Amygdala (tissue), 56 donors: Measurements from ENCODE around the gene ZNF648.
A peak's percentile ranks its signal among the peaks of the same experiment; 100 is the strongest.
"Not testable (repeated sequence)": the region's sequence is repeated elsewhere in the genome, so short reads cannot be mapped to it uniquely, and the experiment has no call there.

Experiments
- DNase-seq, 56 donors: peaks; one replicate each; lab custom pipeline; 2025; lab: John Stamatoyannopoulos, UW

ZNF648 gene

DNA sequence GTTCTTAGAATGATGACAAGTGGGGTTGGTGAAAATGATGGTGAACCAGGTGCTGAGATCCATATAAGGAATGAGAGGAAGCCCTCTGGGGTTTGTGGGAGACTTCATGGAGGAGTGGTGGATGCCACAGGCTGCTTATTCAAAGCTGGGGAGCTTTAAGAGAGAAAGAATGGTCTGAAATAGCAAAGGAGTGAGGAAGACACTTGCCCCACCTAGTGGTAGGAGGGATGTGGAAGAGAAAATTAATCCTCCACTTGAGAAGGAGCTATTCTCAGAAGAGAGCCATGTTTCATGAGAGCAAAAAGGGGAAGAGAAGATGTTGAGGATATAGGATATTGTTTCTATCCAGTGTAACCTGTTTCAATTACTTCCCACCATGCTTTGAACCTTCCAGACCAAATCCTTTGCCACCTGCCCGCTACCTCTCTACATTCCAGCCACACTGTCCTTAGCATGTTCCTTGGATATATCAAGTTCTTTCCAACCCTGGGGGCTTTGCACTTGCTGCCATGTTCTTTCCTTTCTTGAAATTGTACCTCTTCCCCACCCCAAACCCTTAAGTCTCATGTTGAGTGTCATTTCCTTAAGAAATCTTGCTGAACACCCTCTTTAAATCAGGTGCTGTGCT lies 19.6 kb upstream of the ZNF648 start:
- peak in 10 of 56 donors; percentile 11 to 75 (median 18) for DNase-seq

DNA sequence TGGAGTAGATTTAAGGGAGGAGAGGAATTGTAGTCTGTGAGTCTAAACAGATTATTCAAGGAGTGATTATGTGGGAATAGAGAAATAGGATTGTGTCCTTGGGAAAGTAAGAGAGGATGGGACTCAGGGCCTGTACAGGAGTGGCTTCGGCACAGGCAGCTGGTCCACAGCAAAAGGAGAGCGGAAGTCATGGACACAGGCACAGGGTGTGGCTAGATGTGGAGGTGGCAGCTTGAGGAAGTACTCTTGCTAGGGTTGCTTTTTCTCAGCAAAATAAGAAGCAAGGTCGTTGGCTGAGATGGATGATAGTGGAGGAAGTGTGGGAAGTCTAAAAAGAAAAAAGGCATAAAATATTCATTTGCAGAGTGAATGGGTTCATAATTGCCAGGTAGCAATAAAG lies 18.5 kb upstream of the ZNF648 start:
- no peak for DNase-seq

DNA sequence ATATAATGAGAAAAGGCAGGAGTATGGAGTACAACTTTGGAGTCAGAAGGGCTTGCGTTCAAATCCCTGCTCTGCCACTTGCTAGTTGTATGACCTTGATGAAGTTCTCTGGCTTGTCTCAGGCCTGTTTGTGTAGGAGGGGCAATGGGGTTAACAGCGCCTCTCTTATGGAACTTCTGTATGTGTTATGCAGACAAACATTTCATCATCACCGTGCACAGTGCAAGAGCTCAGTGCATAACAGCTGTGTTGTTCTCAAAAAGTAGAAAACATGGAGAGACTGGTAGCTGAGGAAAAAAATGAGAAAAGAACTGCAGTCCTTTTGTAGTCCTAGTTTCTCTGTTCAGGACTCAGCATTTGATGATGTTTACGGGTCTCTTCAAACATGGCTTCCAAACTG lies 10.4 kb upstream of the ZNF648 start:
- no peak for DNase-seq

DNA sequence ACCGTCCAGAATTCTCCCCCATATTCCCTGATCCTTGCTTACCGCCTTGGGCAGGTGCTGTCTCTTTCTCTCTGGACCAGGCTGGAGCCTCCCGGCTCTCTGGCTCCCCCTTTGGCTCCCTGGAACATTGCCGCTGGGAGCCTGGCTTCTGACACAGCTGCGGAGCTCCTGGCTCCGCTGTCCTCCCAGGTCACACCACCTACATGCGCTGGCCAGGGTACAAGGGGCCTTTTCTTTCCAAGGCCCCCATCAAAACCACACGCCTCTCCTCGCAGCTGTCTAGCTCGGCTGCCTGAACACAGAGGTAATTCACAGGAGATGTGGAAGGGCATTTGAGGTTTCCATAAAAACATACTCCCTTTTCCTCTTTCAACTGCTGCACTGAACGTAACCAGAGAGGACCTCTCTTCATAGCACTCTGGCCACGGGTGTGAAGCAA lies 7.5 kb upstream of the ZNF648 start:
- peak in 29 of 56 donors; percentile 6 to 53 (median 28) for DNase-seq

DNA sequence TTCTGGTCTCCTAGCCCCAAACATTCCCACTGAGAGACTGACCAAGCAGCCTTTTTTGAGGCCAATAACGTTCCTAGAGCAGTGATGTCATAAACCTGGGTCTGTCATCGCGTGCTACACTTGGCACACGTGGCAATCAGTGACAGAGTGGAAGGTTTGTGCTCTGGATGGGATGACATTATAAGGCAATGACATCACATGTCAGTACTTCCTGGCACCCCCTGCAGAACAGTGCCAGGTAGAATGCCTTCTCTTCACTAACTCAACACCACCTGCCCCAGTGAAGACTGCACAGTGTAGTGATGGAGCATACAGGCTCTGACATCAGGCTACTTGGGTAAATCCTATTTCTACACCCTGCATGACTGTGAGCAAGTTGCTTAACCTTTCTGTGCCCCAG lies 5.4 kb upstream of the ZNF648 start:
- DNase-seq, result no peak

DNA sequence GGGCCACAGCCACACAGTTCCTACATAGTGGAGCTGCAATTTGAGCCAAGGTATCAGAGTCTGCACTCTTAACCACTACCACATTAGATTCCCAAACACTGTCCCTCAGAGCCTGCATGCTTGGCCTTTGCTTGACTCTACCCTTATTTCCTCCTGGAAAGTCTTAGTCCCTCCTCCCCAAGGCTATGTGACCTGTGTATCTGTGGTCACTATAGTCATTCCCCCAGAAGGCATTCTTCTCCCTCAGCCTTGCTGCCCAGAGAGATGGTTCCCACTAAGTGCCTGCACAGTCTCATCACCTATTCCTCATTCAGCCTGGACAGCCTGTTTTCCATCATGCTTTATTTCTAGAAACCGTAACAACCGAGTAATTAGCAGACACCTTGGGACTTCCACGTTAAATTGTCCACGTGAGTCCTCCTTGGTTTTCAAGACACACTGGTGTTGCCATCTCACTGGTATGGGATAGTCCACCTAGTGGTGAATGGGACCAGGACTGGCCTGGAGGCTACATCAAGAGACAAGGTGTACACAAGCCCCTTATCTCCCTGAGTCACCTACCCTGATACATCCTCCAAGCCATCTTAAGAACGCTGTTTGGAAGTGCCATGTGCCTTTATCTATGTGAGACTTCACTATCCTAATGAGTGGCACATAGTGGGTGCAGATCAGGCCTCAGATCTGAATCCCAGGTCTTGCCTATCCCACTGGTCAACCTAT lies 3.8 kb upstream of the ZNF648 start:
- no peak for DNase-seq

DNA sequence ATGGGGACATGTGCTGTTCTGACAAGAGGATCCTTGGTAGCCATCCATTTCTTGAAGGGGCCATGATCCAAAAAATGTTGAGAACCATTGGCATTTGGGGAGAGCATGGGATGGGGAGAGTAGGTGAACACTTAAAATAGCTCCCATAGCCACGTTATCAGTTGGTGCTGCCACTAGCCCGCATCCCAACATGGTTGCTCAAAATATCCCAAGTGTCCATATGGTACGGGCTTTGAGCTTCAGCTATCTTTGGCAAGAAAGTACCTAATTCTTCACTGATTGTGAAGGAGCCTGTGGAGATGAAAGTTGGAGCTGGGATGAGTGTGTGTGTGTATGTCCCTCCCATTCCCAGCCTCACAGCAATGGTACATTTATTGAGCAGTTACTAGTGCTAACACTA lies 3.1 kb upstream of the ZNF648 start:
- DNase-seq, result no peak

DNA sequence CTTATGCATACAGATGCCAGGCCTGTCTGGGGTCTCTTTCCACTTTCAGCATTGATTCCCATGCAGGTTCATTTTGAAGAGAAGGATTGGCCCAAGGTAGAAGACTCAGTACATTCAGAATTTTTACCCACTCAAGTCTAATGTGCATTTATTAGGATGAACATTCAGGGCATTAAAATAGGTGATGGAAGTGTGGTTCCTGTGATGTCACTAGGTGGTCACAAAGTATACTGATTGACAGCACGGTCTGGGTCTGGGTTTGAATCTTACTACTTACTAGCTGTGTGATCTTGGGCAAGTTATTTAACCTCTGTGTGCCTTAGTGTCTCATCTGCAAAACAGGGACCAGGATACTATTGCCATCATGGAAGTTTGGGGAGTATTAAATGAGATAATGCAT lies 711 bp upstream of the ZNF648 start:
- DNase-seq, result no peak

DNA sequence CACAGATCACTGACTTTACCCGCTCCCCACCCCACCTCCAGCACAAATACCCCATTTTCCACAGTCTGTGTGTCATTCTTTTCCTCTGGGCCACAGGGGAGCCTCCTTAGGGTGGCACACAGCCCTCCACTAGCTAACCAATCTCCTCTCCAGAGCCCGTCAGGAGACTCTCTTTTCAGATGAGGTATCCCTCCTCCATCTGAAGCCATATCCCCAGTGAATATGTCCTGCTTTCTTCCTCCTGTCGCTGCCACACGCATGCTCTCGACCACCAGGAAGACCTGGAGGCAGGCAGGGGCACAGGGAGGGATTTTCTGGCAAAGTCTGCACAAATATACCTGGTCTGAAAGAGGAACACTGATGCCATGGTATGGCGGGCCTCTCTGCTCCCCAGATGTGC lies 635 bp downstream of the ZNF648 start:
- DNase-seq, result no peak

DNA sequence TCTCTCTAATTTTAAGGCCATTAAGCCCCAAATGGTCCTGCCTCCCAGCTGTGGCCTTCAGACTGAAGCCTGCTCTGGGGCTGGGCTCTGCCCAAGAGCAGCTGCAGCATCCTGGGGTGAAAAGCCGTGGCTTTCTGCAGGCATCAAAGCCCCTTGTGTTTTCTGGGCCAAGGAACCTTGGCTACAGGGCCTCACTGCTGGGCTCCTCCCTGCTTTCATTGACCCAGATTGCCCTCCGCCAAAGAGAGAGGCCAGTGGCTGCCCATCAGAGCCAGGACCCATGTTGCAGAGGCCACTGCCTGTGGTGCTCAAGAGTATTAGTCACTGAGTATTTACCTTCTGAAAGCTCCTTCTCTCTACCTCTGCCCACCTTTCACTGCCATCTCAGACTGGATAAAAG lies 1.6 kb downstream of the ZNF648 start:
- peak in 28 of 56 donors; percentile 7 to 71 (median 37) for DNase-seq

DNA sequence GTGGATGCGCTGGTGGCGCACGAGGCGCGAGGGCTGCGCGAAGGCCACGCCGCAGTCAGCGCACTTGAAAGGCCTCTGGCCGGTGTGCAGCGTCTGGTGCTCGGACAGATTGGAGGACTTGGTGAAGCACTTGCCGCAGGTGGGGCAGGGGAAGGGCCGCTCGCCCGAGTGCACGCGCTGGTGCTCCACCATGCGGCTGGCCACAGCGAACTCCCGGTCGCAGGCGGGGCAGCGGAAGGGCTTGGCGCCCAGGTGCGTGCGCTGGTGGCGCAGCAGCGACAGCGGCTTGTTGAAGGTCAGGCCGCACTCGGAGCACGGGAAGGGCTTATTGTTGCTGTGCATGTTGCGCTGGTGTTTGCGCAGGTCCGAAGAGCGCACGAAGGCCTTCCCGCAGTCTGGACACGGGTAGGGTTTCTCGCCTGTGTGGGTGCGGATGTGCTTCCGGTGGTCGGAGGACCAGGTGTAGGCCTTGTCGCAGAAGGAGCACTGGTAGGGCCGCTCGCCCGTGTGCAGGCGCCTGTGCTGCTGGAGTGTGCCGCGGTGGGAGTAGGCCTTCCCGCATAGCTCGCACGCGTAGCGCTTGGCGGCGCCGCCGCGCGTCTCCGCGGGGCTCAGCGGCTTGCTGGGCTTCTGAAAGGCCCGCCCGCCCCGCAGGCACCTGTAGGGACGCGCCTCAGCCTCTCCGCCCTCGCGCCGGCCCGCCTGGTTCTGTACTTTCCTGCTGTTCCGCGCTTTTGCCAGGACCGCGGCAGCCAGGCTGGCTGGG lies 4.7 kb downstream of the ZNF648 start:
- DNase-seq, result no peak

DNA sequence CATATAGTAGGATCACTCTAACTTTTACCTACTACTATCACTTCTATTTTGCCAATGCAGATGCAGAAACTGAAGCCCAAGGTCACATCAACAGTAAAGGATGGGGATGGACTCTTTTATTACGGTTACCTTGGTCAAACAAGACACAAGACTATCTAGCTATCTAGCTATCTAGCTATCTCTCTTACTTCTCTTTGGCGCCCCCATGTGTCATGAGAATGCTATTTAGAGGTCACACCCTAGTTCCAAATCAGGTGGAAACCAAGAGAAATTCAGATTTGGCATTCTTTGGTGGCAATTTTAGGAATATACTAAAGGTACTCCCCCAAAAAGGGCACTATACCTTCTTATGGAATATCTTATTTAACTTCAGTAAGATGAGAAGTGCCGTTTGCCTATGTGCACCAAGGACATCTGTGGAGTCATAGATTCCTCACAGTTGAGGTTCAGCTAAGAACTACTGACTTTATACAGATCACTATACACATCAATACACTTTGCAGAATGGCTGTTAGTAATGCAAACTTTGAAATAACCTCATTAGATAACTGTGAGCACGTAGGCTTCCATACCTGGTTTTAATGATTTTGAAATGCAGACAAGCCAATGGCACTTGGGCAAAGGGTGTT lies 6.7 kb downstream of the ZNF648 start:
- peak in 7 of 56 donors; percentile 2 to 30 (median 5) for DNase-seq

DNA sequence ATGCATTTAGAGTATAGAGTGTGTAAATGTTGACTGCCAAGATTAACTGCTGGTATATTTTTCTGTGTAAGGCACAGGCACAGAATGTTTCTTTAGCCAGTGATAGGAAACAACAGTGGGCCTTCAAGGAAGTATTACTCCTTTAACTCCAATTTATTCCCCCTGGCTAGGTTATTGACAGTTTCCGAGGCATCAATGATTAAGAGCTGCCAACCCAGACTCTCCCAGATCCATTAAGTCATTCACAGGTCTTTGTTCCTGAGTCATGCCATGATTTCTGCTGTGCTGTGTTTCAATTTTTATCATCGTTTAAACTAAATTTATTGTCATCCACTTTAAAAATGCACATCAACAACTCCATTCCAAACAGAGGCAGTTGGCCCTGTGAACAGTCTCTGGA lies 9.2 kb downstream of the ZNF648 start:
- DNase-seq, result no peak

DNA sequence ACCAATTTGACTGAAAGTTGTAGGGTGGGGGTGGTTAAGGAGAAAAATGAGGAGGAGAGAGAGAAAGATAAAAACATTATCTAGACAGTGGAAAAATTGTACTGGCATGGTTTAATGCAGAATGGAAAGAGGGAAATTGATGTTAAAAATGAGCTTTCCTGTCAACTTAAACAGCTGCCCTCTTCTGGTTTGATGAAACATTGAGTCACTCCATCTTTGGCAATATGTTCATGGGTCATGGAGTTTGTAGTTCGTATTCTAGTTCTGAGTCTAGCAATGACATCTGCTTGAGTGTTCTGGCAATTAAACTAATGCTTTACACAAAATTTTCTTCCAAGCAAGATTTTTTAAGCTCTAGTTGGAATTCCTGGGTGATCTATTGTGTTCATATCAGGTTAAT lies 9.6 kb downstream of the ZNF648 start:
- no peak for DNase-seq

DNA sequence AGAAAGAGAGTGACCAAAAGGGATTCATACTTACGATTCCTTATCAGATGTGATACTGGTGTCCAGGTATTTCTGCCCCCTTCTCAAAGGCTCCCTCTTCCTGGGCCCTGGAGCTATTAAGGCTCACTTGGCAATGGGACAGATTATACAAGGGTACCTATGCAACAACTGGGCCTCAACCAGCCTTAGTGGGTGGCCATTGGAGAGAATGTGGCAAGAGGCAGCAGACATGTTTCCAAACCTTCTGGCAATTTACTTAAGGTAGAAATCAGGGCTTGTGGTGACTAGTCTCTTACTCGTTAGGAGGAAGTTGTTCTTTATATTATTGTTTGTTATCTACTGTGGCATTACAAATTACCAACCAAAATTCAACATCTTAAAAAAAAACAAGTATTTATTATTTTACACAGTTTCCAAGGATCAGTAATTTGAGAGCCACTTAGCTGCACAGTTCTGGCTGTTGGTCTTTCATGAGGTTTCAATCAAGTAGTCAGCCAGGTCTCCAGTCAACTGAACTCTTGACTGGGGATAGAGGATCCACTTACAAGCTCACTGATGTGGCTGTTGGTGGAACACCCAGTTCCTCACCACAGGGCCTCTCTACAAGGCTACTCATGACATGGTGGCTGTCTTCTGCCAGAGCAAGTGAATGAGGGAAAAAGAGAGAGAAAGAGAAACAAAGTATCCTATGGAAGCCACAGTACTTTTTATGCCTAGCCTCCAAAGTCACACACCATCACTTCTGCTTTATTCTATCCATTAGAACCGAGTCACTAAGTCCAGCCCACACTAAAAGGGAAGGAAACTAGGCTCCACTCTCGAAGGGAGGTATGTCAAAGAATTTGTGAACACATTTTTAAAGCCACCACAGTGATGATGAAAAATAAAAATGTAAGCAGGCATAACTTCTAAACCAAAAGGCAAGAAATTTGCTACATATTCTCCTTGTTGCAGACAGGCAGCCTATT lies 10.7 kb downstream of the ZNF648 start:
- no peak for DNase-seq

DNA sequence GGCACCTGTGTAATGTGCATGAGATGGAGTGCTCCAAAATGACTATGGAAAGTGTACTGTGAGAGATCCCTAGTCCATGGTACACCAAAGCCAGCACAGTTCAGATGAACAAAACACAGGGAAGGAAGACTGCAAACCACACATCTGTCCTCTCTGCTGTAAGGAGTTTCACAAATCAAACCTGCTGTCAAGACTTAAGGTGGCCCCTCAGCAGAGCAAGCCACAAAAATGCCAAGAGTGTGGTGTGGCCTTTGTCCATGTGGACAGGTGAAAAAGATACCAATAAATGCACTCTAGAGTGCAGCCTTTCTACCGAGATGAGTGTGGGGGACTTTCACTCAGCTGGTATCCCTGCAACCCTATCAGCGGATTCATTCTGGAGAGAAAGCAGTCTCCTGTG lies 12.9 kb downstream of the ZNF648 start:
- DNase-seq, result no peak

DNA sequence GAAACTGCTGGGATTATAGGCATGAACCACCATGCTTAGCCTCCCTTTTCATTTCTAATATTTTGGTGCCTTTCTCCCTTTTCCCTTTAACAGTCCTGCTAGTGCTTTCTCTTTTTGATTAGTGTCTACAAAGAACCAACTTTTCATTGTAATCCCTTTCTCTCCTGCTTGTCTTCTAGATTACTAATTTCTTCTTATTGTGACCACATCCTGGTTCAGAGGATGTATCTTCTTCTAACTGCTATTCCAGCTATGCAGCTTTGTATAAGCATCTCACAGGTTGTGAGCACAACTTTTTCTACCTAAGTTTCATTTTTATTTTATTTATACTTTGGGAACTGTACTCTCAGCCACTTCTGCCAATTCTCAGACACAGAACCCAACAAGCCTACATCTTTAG lies 14.7 kb downstream of the ZNF648 start:
- DNase-seq, result no peak

DNA sequence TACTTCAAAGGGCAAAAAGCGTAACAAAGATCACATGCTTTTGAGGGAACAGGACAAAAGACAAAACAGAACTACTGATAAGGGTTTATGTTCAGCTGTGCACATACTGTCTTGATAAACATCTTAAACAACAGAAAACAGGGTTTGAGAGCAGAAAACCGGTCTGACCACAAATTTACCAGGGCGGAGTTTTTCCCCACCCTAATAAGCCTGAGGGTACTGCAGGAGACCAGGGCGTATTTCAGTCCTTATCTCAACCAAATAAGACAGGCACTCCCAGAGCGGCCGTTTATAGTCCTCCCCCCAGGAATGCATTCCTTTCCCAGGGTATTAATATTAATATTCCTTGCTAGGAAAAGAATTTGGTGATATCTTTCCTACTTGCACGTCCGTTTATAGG lies 16.0 kb downstream of the ZNF648 start:
- not testable (repeated sequence) for DNase-seq

DNA sequence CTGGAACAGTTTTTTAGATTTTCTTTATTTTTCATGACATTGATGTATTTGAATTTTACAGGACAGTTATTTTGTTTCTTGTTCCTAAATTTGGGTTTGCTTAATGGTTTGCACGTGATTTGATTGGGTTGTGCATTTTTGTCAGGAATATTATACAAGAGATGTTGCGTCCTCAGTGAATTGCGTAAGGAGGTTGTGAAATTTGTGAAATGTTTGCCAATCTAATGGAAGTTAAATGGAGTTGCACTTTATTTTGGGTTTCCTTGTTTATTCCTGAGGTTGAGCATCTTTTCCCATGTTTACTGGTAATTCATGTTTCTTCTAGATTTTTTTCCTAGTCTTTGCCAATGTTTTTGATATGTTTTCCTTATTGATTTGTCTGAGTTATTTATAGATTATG lies 19.9 kb downstream of the ZNF648 start:
- DNase-seq, result no peak

DNA sequence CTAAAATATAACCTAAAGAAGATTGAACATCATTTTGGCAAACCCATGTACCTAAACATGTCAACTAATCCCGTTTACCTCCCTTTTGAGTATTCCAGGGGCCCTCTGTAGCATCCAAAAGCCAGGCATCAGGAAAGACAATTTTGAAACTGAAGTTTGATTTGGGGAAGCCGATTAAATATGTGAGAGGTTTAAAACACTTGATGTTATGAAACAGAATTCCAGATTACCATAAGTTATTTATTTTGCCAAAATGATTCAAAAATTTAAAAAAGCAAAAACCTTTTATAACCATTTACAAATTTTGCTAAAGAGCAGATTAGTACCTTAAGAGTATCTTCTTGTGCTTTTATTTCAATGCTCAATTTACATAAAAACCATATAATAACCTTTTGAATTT lies 23.3 kb downstream of the ZNF648 start:
- DNase-seq, result no peak
